ENCODE data around the gene NMBR. TPM values are rescaled to one million over a fixed set of nuclear protein-coding genes. Genes with fewer than 3 reads are reported as not detected.

The NMBR gene
- total and polyA plus RNA-seq, 2 of the 8 experiments (the other 6 are each of a cell fraction or from before 2014, with no cell fraction given): 0.08 TPM; not detected in 1

DNA sequence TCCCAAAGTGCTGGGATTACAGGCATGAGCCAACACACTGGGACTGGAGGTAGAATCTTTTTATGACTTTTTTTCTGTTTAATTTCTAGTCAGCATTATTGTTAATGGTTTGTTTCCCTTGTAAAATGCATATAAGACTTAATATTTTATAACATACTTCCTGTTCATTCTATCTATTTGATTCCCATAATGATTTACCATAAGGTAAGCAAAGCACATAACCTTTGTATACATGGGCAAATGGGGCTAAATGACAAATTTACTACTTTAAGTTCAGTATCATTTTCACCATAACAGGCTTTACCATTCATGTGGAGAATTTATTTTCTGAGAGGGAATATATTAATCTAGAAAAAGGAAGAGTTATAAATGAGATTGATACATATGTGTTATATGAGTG, 24.4 kb upstream of the NMBR start:
- Histone ChIP-seq H4K20me1 (replicated peaks in 1 of 2; ENCODE audit: control insufficient read depth in 1 of 2, insufficient read depth in 2 of 2, low read length in 2 of 2) (peaks cover 0 to 2% of the 10 kb centered on the region in 2 experiments), H3K79me2 (ENCODE audit: control insufficient read depth in 1 of 2, insufficient read depth in 2 of 2, low read length in 2 of 2) (no peaks in the 10 kb centered on the region), H3K27ac (ENCODE audit: low read depth, low read length) (no peak overlapping the region), H2BK5ac (ENCODE audit: low read depth, low read length) (no peak overlapping the region), H3K9ac (replicated peaks in 1 of 4; ENCODE audit: extremely low read depth in 1 of 4, low read depth in 3 of 4, low read length in 3 of 4) (no peak overlapping the region), H3K9me3 (ENCODE audit: insufficient read depth in 2 of 2, low read depth in 1 of 2, low read length in 1 of 2) (no peaks in the 10 kb centered on the region), H3K56ac (replicated peaks; ENCODE audit: insufficient read length, low read depth, low read length) (no peak overlapping the region), H4K5ac (ENCODE audit: insufficient read length, low read depth, low read length) (no peak overlapping the region), H3K36me3 (ENCODE audit: control insufficient read depth in 2 of 4, insufficient read depth in 4 of 4, low read length in 3 of 4) (peaks cover 0 to 43% (median 12%) of the 10 kb centered on the region in 4 experiments; a peak in 6 of 8 replicates), H3K14ac (ENCODE audit: insufficient read length) (no peak overlapping the region), H2BK15ac (ENCODE audit: low read length) (no peak overlapping the region), H3K23ac (ENCODE audit: insufficient read length) (no peak overlapping the region), H2BK120ac (replicated peaks; ENCODE audit: low read depth, low read length) (no peak overlapping the region), H3K4me3 (ENCODE audit: extremely low read depth in 1 of 4, insufficient read depth in 2 of 4, low read depth in 3 of 4, low read length in 4 of 4) (no peak overlapping the region), H3K27me3 (replicated peaks in 1 of 4; ENCODE audit: control insufficient read depth in 3 of 4, extremely low read depth in 1 of 4, insufficient read depth in 3 of 4, low read length in 3 of 4) (no peaks in the 10 kb centered on the region), H3K4me2 (ENCODE audit: insufficient read depth in 1 of 2, low read depth in 2 of 2, low read length in 2 of 2) (no peak overlapping the region), H4K91ac (replicated peaks; ENCODE audit: insufficient read length, low read length) (no peak overlapping the region), H3K18ac (ENCODE audit: extremely low read depth, low read length) (no peak overlapping the region), H2AK5ac (ENCODE audit: low read depth, low read length) (no peak overlapping the region), H3K79me1 (ENCODE audit: low read depth, low read length) (no peaks in the 10 kb centered on the region), H3K23me2 (ENCODE audit: low read depth, low read length) (no peaks in the 10 kb centered on the region), H2BK12ac (ENCODE audit: low read depth, low read length) (no peak overlapping the region), H3K4me1 (replicated peaks in 1 of 4; ENCODE audit: control insufficient read depth in 3 of 4, insufficient read depth in 4 of 4, low read length in 3 of 4) (no peaks in the 10 kb centered on the region), H3K4ac (replicated peaks; ENCODE audit: insufficient read length, low read depth, low read length) (no peak overlapping the region), H4K8ac (ENCODE audit: extremely low read depth, insufficient read depth, low read length) (no peak overlapping the region), H2BK20ac (ENCODE audit: low read length) (no peak overlapping the region), H2AFZ (ENCODE audit: low read length) (no peak overlapping the region)
- DNase-seq (ENCODE audit: low read depth in 1 of 2, low spot score in 2 of 2) (no peak), FAIRE-seq (no peak)
- no peak for TF ChIP-seq CHD1 (IDR thresholded peaks at IDR 0.05; ENCODE audit: low read depth, low read length)
- no peak for TF ChIP-seq BCL11A (IDR thresholded peaks at IDR 0.05; ENCODE audit: low read depth in 2 of 2, low read length in 2 of 2)
- no peak for TF ChIP-seq SRF (IDR thresholded peaks at IDR 0.05; ENCODE audit: low read depth, low read length)
- no peak for TF ChIP-seq CREB1 (IDR thresholded peaks at IDR 0.05)
- no peak for TF ChIP-seq EZH2 (IDR thresholded peaks at IDR 0.05; ENCODE audit: low read depth, low read length, severe bottlenecking)
- no peak for TF ChIP-seq CTBP2 (IDR thresholded peaks at IDR 0.05; ENCODE audit: borderline replicate concordance, insufficient read depth, insufficient read length, low read length)
- TF ChIP-seq SP4 (IDR thresholded peaks at IDR 0.05; ENCODE audit: low read length): no peak
- TF ChIP-seq BACH1 (IDR thresholded peaks at IDR 0.05; ENCODE audit: low read length): no peak
- no peak for TF ChIP-seq HDAC2 (IDR thresholded peaks at IDR 0.05; ENCODE audit: borderline replicate concordance in 1 of 2, low read depth in 2 of 2, low read length in 2 of 2)
- TF ChIP-seq, protein P1, sequence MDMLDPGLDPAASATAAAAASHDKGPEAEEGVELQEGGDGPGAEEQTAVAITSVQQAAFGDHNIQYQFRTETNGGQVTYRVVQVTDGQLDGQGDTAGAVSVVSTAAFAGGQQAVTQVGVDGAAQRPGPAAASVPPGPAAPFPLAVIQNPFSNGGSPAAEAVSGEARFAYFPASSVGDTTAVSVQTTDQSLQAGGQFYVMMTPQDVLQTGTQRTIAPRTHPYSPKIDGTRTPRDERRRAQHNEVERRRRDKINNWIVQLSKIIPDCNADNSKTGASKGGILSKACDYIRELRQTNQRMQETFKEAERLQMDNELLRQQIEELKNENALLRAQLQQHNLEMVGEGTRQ (IDR thresholded peaks at IDR 0.05; ENCODE audit: low read length): no peak
- TF ChIP-seq PHF8 (conservative IDR thresholded peaks at IDR 0.05; ENCODE audit: low read depth, low read length): no peak
- no peak for TF ChIP-seq POLR2A (IDR thresholded peaks at IDR 0.05; ENCODE audit: control extremely low read depth in 1 of 2, low read depth in 2 of 2, low read length in 2 of 2)
- no peak for TF ChIP-seq SP1 (IDR thresholded peaks at IDR 0.05; ENCODE audit: low read depth, low read length)
- TF ChIP-seq SP2 (IDR thresholded peaks at IDR 0.05; ENCODE audit: low read length): no peak
- TF ChIP-seq CBX5 (IDR thresholded peaks at IDR 0.05; ENCODE audit: low read depth, low read length): no peak
- no peak for TF ChIP-seq GABPA (IDR thresholded peaks at IDR 0.05; ENCODE audit: borderline replicate concordance, insufficient read depth, low read length)
- CTCF ChIA-PET (ENCODE audit: partially characterized antibody): interaction anchor here (0.9 to 8.2 kb wide), 4 partner anchors 16 to 36 kb away, joined by 4 to 47 read pairs (median 4); partner anchors contain the start of genes NMBR and VTA1
- POLR2A ChIA-PET (ENCODE audit: partially characterized antibody): no interaction called here

All from H1 (cell line).